CD4-positive, alpha-beta T cell treated with Interleukin-12 subunit alpha and Interleukin-12 subunit beta, for 1 hour (primary cell): Measurements from ENCODE around the gene PHF1.
A peak's percentile ranks its signal among the peaks of the same experiment; 100 is the strongest.
"Not testable (repeated sequence)": the region's sequence is repeated elsewhere in the genome, so short reads cannot be mapped to it uniquely, and the experiment has no call there.

Experiments
- DNase-seq: peaks from one replicate; pipeline ENCODE4 v3.0.0-alpha.2; 2020

The PHF1 gene

DNA sequence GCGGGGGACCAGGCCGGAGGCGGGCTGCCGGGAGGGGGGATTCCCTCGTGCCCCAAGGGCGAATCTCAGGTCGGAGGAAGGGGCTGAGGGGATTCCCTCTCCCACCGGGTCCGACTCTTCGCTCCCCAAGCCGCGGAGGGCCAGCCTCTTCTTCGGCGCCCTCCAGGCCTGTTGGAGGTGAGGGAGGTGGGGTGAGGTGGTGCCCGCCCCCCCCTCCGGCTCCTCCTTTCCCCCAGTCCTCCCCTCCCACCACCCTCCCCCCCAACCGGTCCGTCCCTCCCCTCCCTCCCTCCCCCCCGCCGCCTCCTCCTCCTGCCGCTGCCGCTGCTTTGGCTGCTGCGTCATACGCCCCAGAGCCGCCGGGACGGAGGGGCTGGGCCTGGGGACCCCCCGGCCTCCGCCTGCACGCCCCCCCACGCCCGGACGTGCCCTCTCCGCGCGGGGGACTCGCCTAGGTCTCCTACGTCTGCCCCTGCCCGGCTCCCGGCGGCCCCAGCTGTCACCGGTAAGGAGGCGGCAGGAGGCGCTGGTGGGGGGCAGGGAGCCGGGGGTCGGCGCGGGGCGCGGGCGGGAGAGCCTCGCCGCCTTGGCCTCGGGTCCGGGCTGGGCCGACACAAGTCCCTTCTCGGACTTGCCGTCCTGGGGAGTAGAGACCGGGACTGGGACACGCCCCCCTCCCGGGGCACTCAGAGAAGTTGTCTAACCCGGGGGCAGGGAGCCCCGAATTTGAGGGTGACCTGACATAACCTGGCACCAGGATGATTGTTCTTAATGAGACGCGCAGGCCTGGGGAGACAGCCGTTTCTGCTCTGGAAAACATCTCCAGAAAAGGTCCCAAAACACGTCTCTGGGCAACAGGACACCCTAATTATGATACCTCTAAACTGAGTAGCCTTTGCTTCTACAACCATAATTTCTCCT lies at the start of gene PHF1:
PHF1 (plus strand) TSS at position 304 of the 921 bp plus-strand sequence. CDS start 1,250 bp downstream, outside the sequence.
- no peak for DNase-seq

DNA sequence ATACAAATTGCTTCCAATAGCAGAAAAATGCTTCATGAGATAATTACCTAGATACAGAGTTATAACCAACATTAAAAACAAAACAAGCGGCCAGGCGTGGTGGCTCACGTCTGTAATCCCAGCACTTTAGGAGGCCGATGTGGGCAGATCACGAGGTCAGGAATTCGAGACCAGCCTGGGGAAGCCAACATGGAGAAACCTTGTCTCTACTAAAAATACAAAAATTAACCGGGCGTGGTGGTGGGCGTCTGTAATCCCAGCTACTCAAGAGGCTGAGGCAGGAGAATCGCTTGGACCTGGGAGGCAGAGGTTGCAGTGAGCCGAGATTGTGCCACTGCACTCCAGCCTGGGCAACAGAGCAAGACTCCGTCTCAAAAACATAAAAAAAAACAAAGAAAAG lies 47.3 kb upstream of the PHF1 start:
- DNase-seq = not testable (repeated sequence)

GRCh38 chr6:33364475-33365205 lies 46.2 kb upstream of the PHF1 start:
- DNase-seq = not testable (repeated sequence)

DNA sequence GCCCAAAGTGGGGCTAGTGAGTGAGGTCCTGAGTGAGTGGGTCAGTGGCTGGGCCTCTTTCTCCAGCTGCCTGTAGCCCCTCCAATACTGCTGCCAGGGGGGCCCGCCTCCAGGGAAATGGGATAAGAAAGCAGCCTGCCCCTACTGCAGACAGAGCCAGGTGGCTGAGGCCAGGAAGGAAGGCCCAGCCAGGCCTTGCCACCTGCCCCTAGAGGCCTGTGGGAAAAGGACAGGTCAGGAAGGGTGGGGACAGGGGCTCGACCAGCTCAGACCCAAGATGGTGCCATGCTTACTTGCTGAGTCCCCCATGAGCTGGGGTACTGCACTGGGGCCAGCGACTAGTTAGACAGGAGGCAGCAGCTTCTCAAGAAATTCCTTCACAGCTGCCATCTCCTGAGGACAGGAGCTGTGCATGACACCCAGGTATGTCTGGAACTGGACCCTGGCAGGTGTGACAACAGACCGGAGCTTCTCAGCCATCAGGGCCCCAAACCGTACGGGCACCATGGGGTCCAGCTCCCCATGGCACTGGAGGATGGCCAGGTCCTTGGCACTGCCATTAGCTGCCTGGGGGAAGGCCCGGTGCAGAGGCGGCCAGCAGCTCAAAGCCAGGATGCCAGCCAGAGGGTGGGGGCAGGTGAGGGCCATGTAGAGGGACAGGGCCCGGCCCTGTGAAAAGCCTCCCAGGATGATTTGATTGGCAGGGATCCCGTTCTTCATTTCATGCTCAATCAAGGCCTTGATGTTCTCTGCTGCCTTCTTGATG lies 45.4 kb upstream of the PHF1 start:
- DNase-seq = not testable (repeated sequence)

- DNase-seq = no peak
Observed at GRCh38 chr6:33367009-33367714, 43.7 kb upstream of the PHF1 start.

DNA sequence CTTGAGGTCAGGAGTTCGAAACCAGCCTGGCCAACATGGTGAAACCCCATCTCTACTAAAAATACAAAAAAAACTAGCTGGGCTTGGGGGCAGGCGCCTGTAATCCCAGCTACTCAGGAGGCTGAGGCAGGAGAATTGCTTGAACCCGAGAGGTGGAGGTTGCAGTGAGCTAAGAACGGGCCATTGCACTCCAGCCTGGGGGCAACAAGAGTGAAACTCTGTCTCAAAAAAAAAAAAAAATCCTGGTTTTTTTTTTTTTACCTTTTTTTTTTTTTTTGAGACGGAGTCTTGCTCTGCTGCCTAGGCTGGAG lies 43.1 kb upstream of the PHF1 start:
- not testable (repeated sequence) for DNase-seq

- DNase-seq = not testable (repeated sequence)
Observed at GRCh38 chr6:33371901-33372300, 38.9 kb upstream of the PHF1 start.

- DNase-seq = no peak
Observed at GRCh38 chr6:33372526-33373123, 38.2 kb upstream of the PHF1 start.

- DNase-seq = peak; percentile 16
Observed at GRCh38 chr6:33373960-33374910, 36.6 kb upstream of the PHF1 start.

DNA sequence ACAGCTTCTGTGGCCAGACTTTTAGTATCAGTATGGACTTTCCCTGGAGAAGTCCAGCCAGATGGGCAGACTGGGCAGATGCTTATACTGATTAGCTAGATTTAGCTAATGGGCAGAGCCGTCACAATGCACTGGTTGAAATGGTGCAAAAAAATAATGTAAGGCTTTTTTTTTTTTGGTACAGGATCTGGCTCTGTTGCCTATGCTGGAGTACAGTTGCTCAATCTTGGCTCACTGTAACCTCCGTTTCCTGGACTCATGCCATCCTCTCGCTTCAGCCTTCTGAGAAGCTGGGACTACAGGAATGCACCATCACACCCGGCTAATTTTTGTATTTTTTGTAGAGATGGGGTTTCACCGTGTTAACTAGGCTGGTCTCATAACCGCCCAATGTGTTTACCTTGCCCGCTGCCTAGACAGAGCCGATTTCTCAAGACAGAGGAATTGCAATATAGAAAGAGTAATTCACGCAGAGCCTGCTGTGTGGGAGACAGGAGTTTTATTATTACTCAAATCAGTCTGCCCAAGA lies 35.6 kb upstream of the PHF1 start:
- no peak for DNase-seq

GRCh38 chr6:33377171-33377570 lies 33.6 kb upstream of the PHF1 start:
- DNase-seq = no peak

GRCh38 chr6:33379184-33379583 lies 31.6 kb upstream of the PHF1 start:
- not testable (repeated sequence) for DNase-seq

DNA sequence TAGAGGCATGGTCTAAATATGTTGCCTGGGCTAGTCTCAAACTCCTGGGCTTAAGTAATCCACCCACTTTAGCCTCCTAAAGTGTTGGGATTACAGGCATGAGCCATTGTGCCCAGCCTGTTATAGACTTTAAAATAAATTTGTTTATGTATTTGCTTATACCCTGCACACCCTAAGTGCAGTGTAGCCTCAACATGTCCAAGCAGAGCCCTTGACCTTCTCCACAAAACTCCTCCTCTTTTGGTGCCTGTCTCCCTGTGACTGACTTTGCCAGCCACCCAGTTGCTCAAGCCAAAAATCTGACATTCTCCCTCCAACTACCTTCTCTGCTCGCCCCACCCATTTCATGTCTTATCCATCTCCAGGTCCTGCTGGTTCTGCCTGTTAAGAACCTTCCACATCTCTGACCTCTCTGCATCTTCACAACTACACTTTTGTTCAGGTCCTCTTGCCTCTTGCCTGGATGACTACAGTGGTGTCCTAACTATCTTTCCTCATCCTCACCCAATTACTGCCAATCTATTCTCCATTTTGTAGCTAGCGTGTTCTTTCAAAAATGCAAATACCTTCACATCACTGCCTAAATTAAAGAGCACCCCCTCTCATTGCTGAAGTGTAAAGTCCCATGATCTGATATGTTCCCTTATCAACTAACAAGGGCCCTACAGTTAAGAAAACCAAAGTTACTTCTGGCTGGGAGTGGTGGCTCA lies 30.4 kb upstream of the PHF1 start:
- no peak for DNase-seq

DNA sequence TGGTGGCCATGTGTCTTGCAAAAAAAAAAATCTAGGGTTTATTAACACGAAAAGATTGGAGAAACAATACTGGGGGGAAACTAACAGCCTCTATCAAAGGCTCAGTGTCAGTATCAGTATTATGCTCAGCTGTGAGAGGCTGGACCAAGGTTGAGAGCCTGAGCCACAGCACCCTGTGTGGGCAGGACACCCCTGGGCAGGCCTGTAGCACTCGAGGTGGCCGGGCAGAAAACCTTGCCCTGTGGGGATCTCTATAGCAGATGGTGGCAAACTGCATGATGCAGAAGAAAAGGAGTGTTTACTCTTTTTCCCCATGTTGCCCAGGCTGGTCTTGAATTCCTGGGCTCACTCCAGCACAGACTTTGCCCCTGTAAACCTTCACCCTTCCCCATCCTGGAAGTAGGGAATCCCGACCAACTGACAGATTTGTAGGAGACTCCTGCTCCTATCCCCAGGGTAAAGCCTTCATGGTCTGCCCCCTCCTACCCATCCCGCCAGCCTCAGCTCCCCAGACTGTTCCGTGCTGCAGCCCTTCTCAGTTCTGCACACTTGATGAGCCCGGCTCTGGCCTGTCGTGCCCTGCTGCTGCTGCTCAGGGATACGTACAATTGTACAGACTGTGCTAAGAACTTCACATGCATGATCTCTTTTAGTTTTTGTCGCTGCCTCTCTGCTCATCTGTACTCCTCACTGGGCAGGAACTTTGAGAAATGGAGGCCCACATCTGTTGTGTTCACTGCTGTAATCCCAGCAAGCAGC lies 27.2 kb upstream of the PHF1 start:
- DNase-seq = no peak

DNA sequence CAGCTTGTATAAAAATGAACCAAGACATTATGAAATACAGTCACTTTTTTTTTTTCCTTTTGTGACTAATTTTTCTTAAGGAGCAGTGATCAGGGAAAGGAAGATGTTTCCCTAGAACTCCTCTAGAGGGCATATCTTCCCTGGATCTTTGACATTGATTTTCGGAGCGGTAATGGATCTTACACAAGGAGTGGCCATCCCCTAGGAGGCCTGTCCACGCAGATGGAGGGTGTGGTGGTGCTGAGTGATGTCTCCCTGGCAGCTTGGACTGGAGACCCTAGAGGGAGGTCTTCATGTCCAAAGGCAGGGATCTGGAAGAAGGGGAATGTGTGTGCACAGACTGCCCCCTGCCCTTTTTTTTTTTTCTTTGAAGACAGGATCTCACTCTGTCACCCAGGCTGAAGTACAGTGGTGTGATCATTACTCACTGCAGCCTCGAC lies 26.2 kb upstream of the PHF1 start:
- no peak for DNase-seq

DNA sequence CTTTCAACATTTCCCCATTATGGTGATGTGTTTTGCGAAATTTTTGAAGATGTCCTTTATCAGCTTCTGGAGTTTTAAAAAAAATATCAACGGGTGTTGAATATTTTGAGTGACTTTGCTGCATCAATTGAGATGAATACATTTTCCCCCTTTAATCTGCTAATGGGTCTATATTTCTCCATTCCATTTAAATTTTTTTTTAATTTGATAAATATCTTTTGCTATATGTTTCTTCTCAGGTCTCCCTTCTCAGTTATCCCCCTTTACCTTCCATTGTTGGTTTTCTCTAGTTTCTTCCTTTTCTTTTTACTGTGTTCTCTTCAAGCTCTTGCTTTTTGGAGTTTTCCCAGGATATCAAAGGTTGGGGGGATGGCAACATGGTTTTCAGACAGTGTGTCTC lies 20.6 kb upstream of the PHF1 start:
- DNase-seq = no peak

GRCh38 chr6:33390767-33391277 lies 20.0 kb upstream of the PHF1 start:
- no peak for DNase-seq

DNA sequence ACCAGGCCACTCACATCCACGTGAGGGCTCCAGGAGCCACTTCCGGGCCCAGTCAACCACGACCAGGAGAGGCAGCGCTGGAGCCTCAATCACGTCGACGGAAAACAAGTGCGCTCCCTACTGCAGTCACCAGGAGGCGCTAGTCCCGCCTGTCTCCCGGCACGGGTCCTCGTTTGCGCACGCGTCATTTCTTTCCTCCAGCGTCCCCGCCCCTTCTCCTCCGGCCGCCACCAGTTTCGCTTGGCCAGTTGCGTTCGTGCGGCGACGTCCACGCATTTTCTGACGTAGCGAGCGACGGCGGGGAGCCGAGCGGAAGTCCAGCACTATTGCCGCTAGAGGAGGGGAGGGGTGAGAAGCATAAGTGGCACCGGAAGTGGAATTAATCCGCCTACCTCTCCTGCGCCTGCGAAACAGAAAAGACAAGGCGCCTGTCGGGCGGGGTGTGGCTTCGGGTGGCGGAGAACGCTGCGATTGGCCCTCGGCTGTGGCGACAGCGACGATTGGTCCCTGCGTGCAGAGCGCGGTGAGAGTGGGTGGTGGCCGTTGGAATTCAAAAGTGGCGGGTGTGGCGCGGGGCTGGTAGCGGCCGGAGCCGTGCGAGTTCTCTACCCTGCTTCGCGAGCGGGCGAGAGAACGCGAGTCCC lies 19.4 kb upstream of the PHF1 start, which contains the start of gene KIFC1:
KIFC1 (plus strand) TSS at position 546 of the 644 bp plus-strand sequence. CDS start 163 bp downstream, outside the sequence.
- DNase-seq = peak; percentile 99
